Activated CD8-positive, alpha-beta T cell treated with anti-CD3 and anti-CD28 coated beads, Interleukin-2, amount 10 ng/mL, durations not matched to agents 7 days and 5 days (primary cell): ENCODE data around the gene PARD3. TPM values are rescaled to one million over a fixed set of nuclear protein-coding genes. Genes with fewer than 3 reads are reported as not detected.
"Not testable (repeated sequence)": the region's sequence is repeated elsewhere in the genome, so short reads cannot be mapped to it uniquely, and the experiment has no call there.

ENCODE experiments used
- ATAC-seq: fragments of 150-1000 bp; cut with Tn5 transposase; one replicate; pipeline ENCODE4 v1.10.0; 2021; ENCODE audit warnings: moderate library complexity
- CTCF ChIA-PET: fragments of 350-600 bp; sonication (Branson Sonifier 250); formaldehyde crosslinking; loops from one replicate; lab custom pipeline; 2021; ENCODE audit warnings: antibody characterized with exemption; lab: Charles Lee
- POLR2A ChIA-PET: fragments of 350-600 bp; sonication (Branson Sonifier 250); formaldehyde crosslinking; loops from one replicate; lab custom pipeline; 2021; ENCODE audit warnings: antibody characterized with exemption; lab: Charles Lee
- DNase-seq: peaks from one replicate; pipeline ENCODE4 v3.0.0-alpha.2; 2020
- H3K27ac Mint-ChIP-seq: one replicate; pipeline ENCODE4 v1.8.0; 2021; ENCODE audit warnings: mild to moderate bottlenecking, mixed read lengths
- H3K27me3 Mint-ChIP-seq: one replicate; pipeline ENCODE4 v1.8.0; 2021; ENCODE audit warnings: low read depth, mixed read lengths
- H3K36me3 Mint-ChIP-seq: one replicate; pipeline ENCODE4 v1.8.0; 2021; ENCODE audit warnings: low read depth, mixed read lengths
- H3K4me1 Mint-ChIP-seq: one replicate; pipeline ENCODE4 v1.8.0; 2021; ENCODE audit warnings: low read depth, mixed read lengths
- H3K4me3 Mint-ChIP-seq: one replicate; pipeline ENCODE4 v1.8.0; 2021; ENCODE audit warnings: mild to moderate bottlenecking, mixed read lengths
- H3K9me3 Mint-ChIP-seq: one replicate; pipeline ENCODE4 v1.8.0; 2022; ENCODE audit warnings: mixed read lengths; ENCODE audit not compliant: insufficient read depth
- total RNA-seq, 2 experiments: library from RNA; stranded (reverse); gene quantifications; one replicate each; pipeline ENCODE4 v1.2.3, GENCODE V29; 2021

Gene PARD3
- total RNA-seq, 2 experiments from 2014 or later, result 0.63 to 0.68 TPM

- Mint-ChIP-seq H3K4me3 (no peak overlapping the region), H3K36me3 (no peaks in the 10 kb centered on the region), H3K27me3 (peaks cover 5% of the 10 kb centered on the region), H3K9me3 (no peaks in the 10 kb centered on the region), H3K27ac (no peak overlapping the region), H3K4me1 (peaks cover 8% of the 10 kb centered on the region)
- ATAC-seq (no peak), DNase-seq (no peak)
- ChIA-PET POLR2A (no interaction called here), CTCF (no interaction called here)
Observed at GRCh38 chr10:34759837-34760215, 55.3 kb downstream of the PARD3 start.

GRCh38 chr10:34759161-34759836 lies 55.8 kb downstream of the PARD3 start:
- Mint-ChIP-seq H3K4me1 (peaks cover 8% of the 10 kb centered on the region), H3K27me3 (peaks cover 5% of the 10 kb centered on the region), H3K36me3 (no peaks in the 10 kb centered on the region), H3K4me3 (no peak overlapping the region), H3K9me3 (no peaks in the 10 kb centered on the region), H3K27ac (no peak overlapping the region)
- ChIA-PET CTCF (no interaction called here), POLR2A (no interaction called here)
- no peak for ATAC-seq
- no peak for DNase-seq

- H3K27ac Mint-ChIP-seq, result no peak overlapping the region
- no peaks in the 10 kb centered on the region for H3K9me3 Mint-ChIP-seq
- H3K36me3 Mint-ChIP-seq, result no peaks in the 10 kb centered on the region
- CTCF ChIA-PET, result no interaction called here
- no peak for ATAC-seq
- POLR2A ChIA-PET, result no interaction called here
- DNase-seq, result no peak
- peaks cover 5% of the 10 kb centered on the region for H3K27me3 Mint-ChIP-seq
- H3K4me3 Mint-ChIP-seq, result no peak overlapping the region
- peaks cover 8% of the 10 kb centered on the region for H3K4me1 Mint-ChIP-seq
Observed at GRCh38 chr10:34758447-34758996, 56.6 kb downstream of the PARD3 start.

DNA sequence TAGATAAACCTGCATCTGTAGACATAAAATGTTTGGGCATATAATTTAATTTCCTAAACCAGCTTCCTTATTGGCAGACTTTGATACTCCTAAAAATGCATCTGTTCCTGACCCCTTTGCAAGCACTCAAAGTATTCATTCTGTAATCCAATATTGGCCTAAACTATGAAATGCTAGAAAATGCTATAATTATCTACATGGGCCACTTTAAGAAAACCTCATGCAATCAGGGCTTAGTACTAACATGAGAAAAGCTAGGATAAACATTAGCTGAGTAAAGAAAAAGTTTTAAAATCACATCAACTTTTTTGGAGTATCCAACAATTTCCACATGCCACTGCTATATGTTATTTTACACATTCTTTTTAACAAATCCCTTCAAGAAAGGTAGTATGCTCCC lies 57.2 kb downstream of the PARD3 start:
- Mint-ChIP-seq H3K4me3 (no peak overlapping the region), H3K27me3 (peaks cover 5% of the 10 kb centered on the region), H3K4me1 (peaks cover 8% of the 10 kb centered on the region), H3K27ac (no peak overlapping the region), H3K36me3 (no peaks in the 10 kb centered on the region), H3K9me3 (no peaks in the 10 kb centered on the region)
- ChIA-PET POLR2A (no interaction called here), CTCF (no interaction called here)
- DNase-seq (no peak), ATAC-seq (no peak)

GRCh38 chr10:34757181-34757580 lies 57.9 kb downstream of the PARD3 start:
- H3K36me3 Mint-ChIP-seq, H3K4me3 Mint-ChIP-seq, H3K27ac Mint-ChIP-seq, ATAC-seq, H3K4me1 Mint-ChIP-seq, H3K9me3 Mint-ChIP-seq, CTCF ChIA-PET, POLR2A ChIA-PET, H3K27me3 Mint-ChIP-seq, DNase-seq: not testable (repeated sequence)

DNA sequence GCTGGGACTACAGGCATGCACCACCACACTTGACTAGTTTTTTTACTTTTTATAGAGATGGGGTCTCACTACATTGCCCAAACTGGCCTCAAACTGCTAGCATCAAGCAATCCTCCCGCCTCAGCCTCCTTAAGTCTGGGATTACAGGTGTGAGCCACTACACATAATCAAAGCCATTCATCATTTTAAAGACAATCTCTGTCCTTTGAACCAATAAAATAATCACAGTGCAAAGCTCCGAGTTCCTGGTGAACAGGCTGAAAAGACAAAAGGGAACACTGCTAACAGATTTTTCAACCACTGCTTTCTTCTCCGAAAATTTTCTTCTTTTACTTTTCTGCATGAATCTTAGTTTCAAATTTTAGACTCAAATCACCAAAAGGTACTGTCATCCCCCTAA lies 58.5 kb downstream of the PARD3 start:
- ChIA-PET POLR2A (no interaction called here), CTCF (no interaction called here)
- Mint-ChIP-seq H3K9me3 (no peaks in the 10 kb centered on the region), H3K27me3 (no peaks in the 10 kb centered on the region), H3K27ac (no peak overlapping the region), H3K4me3 (no peak overlapping the region), H3K4me1 (peaks cover 8% of the 10 kb centered on the region), H3K36me3 (no peaks in the 10 kb centered on the region)
- ATAC-seq (no peak), DNase-seq (no peak)

DNA sequence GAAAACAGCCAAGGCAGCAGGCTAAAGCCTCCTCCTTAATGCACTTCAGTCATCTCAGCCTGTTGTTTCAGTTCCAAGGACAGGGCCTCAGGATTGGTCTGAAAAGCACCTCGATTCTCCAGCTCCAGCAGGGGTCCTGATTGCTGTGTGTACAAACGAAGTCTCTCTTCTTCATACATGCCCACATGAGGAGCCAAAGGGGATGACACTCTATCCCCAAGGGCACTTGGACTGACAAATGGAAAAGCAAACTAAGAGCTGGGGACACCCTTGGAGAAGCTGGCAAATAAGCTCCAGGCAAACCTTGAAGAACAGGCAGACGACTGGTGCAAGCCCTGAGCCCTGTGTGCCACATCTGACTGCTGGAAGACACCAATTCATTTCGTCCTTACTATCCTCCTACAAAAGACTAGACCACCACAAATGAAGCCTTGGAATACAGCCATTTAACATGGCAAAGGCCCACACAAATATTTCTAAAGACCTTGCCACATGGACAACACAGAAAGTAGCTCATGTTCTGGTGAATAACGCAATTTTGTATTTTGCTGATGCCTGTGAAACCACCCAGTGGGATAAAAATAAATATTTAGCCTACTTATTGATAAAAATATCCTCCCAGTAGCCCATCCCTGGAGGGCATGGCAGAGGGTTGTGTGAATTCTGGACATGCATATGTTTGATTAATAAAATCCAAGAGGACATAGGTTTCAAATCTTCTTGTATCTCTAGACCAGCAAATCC lies 61.9 kb downstream of the PARD3 start:
- H3K36me3 Mint-ChIP-seq, result no peaks in the 10 kb centered on the region
- peaks cover 4% of the 10 kb centered on the region for H3K27me3 Mint-ChIP-seq
- H3K4me1 Mint-ChIP-seq, result peaks cover 2% of the 10 kb centered on the region
- no peak overlapping the region for H3K4me3 Mint-ChIP-seq
- no peaks in the 10 kb centered on the region for H3K9me3 Mint-ChIP-seq
- ChIA-PET CTCF (no interaction called here), POLR2A (no interaction called here)
- no peak overlapping the region for H3K27ac Mint-ChIP-seq
- no peak for DNase-seq
- ATAC-seq, result no peak

GRCh38 chr10:34751272-34751671 lies 63.8 kb downstream of the PARD3 start:
- no peak overlapping the region for H3K4me3 Mint-ChIP-seq
- H3K27me3 Mint-ChIP-seq, result peaks cover 4% of the 10 kb centered on the region
- no peak overlapping the region for H3K27ac Mint-ChIP-seq
- no peaks in the 10 kb centered on the region for H3K9me3 Mint-ChIP-seq
- DNase-seq (no peak), ATAC-seq (no peak)
- ChIA-PET POLR2A (no interaction called here), CTCF (no interaction called here)
- H3K36me3 Mint-ChIP-seq, result no peaks in the 10 kb centered on the region
- H3K4me1 Mint-ChIP-seq, result no peaks in the 10 kb centered on the region

- H3K4me3 Mint-ChIP-seq, H3K27me3 Mint-ChIP-seq, DNase-seq, H3K9me3 Mint-ChIP-seq, H3K36me3 Mint-ChIP-seq, H3K4me1 Mint-ChIP-seq, CTCF ChIA-PET, ATAC-seq, POLR2A ChIA-PET, H3K27ac Mint-ChIP-seq: not testable (repeated sequence)
Observed at GRCh38 chr10:34750795-34751194, 64.3 kb downstream of the PARD3 start.

DNA sequence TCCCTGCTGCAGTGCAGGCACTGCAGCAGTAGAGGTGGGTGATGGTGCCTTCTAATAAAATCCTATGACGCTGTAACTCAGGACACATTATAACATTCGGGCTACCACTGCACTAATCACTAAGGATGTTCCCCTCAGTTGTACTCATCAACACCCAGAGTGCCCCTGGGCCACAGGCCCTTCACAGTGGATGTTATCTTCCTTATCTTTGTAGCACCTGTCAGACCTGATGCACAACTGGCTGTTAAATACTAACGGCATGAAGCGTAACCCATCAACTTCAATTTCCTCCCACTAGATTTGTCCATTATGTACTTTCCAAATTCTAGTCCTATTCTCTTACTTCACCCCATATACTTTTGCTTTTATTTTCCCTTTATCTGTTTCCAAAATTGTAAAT lies 66.3 kb downstream of the PARD3 start:
- no peak for ATAC-seq

DNA sequence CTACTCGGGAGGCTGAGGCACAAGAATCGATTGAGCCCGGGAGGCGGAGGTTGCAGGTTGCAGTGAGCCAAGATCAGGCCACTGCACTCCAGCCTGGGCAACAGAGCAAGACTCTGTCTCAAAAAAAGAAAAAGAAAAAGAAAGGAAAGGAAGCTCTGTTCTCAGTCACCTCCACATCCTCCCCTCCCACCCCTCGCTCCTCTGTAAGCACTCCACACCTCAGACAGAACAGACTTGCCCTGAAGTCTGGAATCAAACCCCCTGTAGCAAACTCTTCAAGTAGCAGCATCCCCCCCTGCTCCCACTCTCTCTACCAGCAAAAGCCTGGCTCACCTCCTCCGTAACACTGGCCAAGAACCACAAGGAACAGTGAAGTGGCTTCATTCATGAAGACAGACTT lies 66.7 kb downstream of the PARD3 start:
- Mint-ChIP-seq H3K27me3 (peaks cover 5% of the 10 kb centered on the region), H3K36me3 (no peaks in the 10 kb centered on the region), H3K27ac (no peak overlapping the region), H3K4me1 (no peaks in the 10 kb centered on the region), H3K4me3 (no peak overlapping the region), H3K9me3 (no peaks in the 10 kb centered on the region)
- CTCF ChIA-PET, result no interaction called here
- POLR2A ChIA-PET, result no interaction called here
- ATAC-seq (no peak), DNase-seq (no peak)

More for the DNA sequence above, 66.3 kb downstream of the PARD3 start:
- H3K4me3 Mint-ChIP-seq, result no peak overlapping the region
- DNase-seq, result no peak
- no peaks in the 10 kb centered on the region for H3K4me1 Mint-ChIP-seq
- no peaks in the 10 kb centered on the region for H3K36me3 Mint-ChIP-seq
- H3K27ac Mint-ChIP-seq, result no peak overlapping the region
- H3K27me3 Mint-ChIP-seq, result peaks cover 4% of the 10 kb centered on the region
- ChIA-PET CTCF (no interaction called here), POLR2A (no interaction called here)
- H3K9me3 Mint-ChIP-seq, result no peaks in the 10 kb centered on the region

- H3K4me3 Mint-ChIP-seq, result no peak overlapping the region
- no peak for ATAC-seq
- peaks cover 6% of the 10 kb centered on the region for H3K27me3 Mint-ChIP-seq
Observed at GRCh38 chr10:34746094-34746493, 69.0 kb downstream of the PARD3 start.

More at GRCh38 chr10:34746094-34746493, 69.0 kb downstream of the PARD3 start:
- H3K9me3 Mint-ChIP-seq, result no peaks in the 10 kb centered on the region
- H3K27ac Mint-ChIP-seq, result no peak overlapping the region
- no peaks in the 10 kb centered on the region for H3K36me3 Mint-ChIP-seq
- POLR2A ChIA-PET, result no interaction called here
- no peaks in the 10 kb centered on the region for H3K4me1 Mint-ChIP-seq
- no peak for DNase-seq
- CTCF ChIA-PET, result no interaction called here
